ENCODE results near the gene TMEM250.

Gene TMEM250

DNA sequence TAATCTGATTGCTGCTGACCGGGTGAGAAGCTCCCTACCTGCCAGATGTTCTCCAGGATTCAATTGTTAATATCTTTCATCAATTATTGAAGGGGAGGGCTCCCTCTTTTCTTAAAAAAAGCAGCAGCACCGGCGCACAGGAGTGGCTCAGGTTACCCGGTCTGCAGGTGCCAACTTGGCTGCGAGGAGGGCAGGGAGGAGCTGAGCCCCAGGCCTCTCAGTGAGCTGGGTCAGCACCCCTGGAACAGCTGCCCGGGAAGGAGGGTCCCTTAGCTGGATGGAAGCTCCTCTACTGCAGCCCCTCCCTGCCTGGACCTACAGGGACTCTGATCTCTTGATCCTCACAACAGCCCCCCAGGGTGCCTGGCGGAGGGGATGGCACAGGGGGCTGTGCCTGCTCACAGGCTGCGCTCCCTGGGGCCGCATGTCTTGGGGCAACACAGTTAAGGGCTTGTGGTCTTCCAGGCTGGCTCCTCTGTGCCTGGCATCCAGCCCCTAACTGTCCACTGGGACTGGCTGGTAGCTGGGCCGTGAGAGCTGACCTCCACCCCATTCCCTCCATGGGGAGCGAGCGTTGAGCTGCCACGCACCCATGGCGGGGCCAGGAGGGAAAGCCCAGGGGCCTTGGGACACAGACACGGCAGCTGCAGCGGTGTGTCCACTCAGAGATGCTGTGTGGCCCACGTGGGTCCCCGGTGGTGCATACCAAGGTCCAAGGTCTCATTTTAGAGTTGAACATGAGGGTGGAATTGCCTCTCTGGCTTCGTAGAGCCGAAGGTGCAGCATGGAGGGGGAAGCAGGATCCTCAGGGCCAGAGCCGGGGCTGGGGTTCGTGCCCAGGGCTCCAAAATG, 28.6 kb upstream of the TMEM250 start:
- no peak for DNase-seq

- no peak for DNase-seq
Observed at GRCh38 chr9:136146126-136147037, 27.7 kb upstream of the TMEM250 start.

- no peak for DNase-seq
Observed at GRCh38 chr9:136145580-136145979, 26.9 kb upstream of the TMEM250 start.

DNA sequence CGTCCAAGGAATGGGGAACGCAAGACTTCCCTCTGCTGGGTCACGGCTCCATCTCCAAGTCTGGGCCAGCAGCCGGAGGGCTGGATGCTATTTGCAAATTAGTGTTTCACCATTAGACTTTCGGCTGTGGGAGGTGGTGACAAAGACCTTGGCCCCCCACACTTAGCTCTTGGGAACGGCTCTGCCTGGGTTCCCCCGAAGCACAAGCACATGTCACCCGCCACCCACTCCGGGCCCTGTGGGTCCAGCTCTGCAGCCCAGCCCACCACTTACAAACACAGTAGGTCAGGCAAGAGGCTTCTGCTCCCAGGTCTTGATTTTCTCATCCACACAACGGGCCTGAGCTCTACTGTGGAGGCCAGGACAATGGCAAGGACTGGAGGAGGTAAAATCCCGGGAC, 25.8 kb upstream of the TMEM250 start:
- no peak for DNase-seq

GRCh38 chr9:136143215-136144001, 24.7 kb upstream of the TMEM250 start:
- no peak for DNase-seq

GRCh38 chr9:136142859-136143214, 24.2 kb upstream of the TMEM250 start:
- DNase-seq, result no peak

DNA sequence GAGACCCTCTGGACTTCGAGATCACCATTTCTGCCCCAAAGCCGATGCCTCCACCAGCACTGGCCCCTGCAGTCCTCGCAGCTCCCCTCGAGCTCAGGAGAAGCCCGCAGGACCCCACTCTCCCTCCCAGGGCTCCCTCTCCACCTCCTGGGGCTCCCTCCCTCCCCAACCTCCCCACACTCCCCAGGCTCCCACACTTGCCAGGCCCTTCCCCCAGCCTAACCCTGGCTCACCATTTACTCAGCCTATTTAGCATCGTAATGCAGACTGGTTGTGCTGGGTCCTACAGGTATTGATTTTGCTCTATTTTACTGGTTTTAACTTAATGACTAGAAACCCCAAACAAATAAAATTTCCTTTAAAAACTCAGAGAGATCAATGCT, 23.7 kb upstream of the TMEM250 start:
- DNase-seq, result no peak

DNA sequence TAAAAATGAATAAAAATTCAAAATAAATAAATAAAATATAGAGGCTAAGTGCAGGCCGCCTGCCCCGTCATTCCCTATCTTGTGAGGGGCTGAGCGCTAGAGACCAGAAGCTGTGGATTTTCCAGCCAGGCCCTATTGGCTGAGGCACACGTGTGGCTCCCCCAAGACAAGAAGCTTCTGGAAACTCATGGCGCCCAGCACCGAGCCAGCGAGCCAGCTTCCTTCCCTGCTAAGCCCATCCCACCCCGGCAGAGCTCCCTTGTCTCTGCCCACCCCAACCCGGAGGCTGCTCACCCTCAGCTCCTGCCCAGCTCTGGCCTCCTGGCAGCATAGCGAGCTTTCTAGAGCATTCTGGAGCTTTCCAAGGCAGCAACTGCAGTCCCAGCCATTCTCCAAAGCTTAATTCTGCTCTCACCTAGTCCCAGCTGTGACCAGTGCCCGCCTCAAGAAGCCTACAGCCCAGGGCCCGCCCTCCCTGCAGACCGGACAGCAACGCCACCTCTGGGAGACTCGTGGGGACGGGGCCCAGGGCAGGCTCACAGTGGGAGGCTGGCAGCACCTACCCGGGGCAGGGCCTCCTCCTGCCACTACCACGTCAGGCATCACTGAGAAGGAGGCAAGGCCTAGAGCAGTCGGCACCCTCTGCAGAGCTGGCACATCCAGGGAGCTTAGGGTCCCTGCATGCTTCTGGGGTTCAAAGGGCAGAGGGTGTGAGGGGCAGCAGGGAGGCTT, 23.2 kb upstream of the TMEM250 start:
- DNase-seq, result no peak

DNA sequence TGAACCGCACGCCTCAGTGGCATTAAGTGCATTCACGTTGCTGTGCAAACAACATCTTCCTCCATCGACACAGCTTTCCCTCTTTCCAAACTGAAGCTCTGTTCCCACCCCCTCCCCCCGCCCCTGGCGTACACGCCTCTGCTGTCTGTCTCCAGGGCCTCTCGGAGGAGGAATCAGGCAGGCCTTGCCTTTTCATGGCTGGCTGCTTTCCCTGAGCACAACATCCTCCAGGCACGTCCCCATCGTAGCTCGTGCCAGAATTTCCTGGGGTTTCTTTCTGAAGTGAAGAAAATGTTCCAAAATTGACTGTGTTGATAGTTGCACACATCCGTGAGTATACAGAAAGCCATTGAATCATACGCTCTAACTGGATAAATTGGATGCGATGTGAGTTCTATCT, 22.3 kb upstream of the TMEM250 start:
- no peak for DNase-seq

DNA sequence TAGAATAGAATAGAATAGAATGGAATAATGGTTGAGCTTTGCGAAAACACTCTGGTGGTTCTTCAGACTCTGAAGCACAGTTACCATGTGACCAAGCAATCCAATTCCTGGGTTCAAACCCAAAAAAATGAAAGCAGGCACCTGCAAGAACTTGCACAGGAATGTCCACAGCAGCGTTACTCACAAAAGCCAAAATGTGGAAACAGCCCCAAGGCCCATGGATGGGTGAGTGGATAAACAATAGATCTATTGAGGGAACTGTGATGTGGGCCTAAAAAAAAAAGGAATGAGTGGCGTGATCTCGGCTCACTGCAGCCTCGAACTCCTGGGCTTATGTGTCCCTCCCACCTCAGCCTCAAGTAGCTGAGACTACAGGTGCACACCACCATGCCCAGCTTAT, 21.4 kb upstream of the TMEM250 start:
- DNase-seq, result no peak

GRCh38 chr9:136138566-136138965, 19.9 kb upstream of the TMEM250 start:
- DNase-seq, result peak; percentile 25

DNA sequence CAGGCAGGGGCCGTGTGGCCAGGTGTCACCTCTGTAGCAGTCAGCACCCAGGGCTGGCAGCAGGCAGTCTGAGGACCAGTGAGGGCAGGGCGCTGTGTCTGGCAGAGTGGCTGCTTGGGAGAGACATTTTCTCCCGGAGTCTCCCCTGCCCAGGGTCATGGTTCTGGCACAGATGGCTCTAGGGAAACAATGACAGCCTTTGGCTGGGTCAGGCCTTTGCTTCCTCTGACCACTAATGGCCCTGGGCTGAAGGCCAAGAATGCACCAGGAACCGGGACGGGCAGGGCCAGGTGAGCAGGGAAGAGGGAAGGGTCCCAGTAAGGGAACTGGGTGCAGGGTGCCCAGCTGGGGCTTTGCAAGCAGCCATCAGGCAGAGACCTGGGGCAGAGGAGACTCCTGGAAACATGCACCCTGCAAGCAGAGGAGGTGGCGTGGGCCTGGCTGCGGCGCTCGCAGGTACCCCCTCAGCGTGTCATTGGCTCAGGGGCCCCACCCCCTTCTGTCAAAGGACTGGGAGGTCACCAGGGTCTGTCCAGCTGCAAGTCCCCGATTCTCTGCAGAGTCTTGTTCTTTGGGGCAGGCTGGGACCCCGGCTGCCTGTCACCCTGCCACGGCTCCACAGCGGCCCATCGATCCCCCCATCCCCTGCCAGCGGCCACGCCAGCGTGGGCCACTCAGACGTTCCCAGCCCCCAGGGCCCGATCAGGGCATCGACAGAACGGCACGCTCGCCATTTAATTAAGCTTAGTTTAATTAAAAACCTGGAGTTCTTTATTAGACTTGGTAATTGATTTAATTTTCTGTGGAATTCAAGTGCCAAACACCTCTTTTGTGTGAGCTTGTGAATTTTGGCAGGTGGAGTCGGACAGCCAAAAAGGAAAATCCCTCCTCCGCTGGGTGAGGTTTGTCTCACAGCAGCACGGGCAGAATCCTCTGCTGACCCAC, 18.9 kb upstream of the TMEM250 start:
- no peak for DNase-seq

DNA sequence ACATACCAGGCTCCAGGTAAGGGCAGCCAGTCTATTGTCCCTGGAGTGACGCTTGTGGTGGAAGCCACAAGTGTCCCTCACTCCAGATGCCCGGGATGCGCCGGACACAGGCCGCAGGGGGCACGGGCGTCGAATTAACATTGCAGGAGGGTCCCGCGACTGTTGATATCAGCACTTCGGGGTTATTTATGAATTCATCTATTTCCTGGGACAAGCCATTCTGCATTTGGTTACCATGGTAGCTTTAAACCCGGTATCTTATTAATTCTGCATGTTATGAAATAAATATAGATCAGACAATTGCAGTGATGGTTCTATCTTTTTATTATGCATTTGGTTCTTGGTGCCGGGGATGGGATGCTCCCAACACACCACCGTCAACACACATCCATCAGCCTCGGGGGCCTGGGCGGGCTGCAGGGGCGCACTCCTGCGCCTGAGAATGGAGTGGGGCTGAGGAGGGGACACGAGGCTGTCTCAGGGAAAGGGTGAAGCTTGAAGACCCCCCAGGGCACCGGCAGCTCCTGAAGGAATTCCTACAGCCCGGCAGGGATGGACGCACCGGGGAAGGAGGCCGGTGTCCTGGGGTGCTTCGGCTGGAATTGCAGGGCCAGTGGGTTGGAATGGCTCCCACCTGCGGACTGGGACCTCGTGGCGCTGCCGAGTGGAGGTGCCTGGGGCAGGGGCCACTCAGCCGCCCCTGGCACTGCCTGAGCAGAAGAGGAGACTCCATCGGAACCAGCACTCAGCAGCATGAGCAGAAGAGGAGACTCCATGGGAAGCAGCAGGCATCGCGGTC, 17.7 kb upstream of the TMEM250 start:
- DNase-seq, result no peak

- DNase-seq, result no peak
Observed at GRCh38 chr9:136135326-136136126, 16.9 kb upstream of the TMEM250 start.

- no peak for DNase-seq
Observed at GRCh38 chr9:136133959-136134484, 15.3 kb upstream of the TMEM250 start.

GRCh38 chr9:136133191-136133958, 14.7 kb upstream of the TMEM250 start:
- peak; percentile 34 for DNase-seq

DNA sequence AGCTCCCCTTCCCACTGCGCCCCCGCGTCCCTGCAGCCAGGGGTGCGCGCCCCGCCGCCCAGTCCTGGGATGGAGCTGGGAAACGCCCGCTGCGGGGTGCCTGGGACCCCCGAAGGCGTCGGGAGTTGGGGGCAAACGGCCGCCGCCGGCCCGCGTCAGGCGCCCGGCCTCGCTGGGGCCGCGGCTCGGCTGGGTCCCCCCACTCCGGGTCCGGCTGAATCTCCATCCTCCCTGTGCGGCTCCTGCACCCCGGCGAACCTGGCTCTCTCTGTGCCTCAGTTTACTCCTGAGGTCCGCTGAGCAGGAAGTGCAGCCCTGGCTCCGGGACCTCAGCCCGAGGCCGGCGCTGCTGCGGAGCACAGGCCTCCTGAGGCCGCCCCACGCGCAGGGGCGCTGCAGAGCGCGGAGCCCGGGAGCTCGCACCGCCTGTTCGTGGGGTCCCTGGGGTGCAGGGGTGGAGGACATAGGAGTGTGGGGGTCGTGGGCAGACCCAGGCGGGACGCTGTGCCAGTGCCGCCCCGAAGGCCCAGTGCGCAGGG, 13.9 kb upstream of the TMEM250 start:
- DNase-seq, result no peak

Measured in activated naive CD4-positive, alpha-beta T cell treated with Interleukin-2 at 50 U/mL for 16 hours (primary cell).